ENCODE measurements around the gene OR5K4. TPM values are rescaled to one million over a fixed set of nuclear protein-coding genes. Genes with fewer than 3 reads are reported as not detected.

OR5K4 gene
- total RNA-seq, 1 experiment from 2014 or later, result not detected

DNA sequence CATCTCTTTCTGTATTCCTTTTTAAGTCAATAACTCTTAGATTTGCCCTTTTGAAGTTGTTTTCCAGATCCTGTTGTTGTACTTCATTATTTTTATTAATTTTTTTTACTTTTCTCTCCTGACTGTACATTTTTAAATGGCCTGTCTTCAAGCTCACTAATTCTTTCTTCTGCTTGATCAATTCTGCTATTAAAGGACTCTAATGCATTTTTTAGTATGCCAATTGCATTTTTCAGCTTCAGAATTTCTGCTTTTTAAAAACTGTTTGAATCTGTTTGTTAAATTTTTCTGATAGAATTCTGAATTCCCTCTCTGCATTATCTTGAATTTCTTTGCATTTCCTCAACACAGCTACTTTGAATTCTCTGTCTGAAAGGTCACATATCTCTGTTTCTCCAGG, 5.6 kb downstream of the OR5K4 start:
- no peak overlapping the region for H3K27ac ChIP-seq
- ChIA-PET POLR2A (ENCODE audit: unreplicated experiment) (no interaction called here), CTCF (interaction anchor here (0.7 kb wide), 1 partner anchor 64 kb away, joined by 6 read pairs; no protein-coding TSS in a partner anchor)
- no peaks in the 10 kb centered on the region for H3F3A ChIP-seq (ENCODE audit: insufficient read depth, low read depth)
- TF ChIP-seq EZH2 (IDR thresholded peaks at IDR 0.05; ENCODE audit: low read depth), result no peak
- TF ChIP-seq, protein P1, sequence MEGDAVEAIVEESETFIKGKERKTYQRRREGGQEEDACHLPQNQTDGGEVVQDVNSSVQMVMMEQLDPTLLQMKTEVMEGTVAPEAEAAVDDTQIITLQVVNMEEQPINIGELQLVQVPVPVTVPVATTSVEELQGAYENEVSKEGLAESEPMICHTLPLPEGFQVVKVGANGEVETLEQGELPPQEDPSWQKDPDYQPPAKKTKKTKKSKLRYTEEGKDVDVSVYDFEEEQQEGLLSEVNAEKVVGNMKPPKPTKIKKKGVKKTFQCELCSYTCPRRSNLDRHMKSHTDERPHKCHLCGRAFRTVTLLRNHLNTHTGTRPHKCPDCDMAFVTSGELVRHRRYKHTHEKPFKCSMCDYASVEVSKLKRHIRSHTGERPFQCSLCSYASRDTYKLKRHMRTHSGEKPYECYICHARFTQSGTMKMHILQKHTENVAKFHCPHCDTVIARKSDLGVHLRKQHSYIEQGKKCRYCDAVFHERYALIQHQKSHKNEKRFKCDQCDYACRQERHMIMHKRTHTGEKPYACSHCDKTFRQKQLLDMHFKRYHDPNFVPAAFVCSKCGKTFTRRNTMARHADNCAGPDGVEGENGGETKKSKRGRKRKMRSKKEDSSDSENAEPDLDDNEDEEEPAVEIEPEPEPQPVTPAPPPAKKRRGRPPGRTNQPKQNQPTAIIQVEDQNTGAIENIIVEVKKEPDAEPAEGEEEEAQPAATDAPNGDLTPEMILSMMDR (conservative IDR thresholded peaks at IDR 0.05), result no peak
- no peak for DNase-seq
- no peaks in the 10 kb centered on the region for H3K27me3 ChIP-seq (ENCODE audit: insufficient read depth, low read depth)
- no peaks in the 10 kb centered on the region; the same call in 1 of the 2 replicates for H3K9me2 ChIP-seq (ENCODE audit: insufficient read depth)
- H3K36me3 ChIP-seq (ENCODE audit: low read depth), result no peaks in the 10 kb centered on the region
- no peaks in the 10 kb centered on the region for H3K9me3 ChIP-seq (ENCODE audit: insufficient read depth, low read depth)
- H3K4me2 ChIP-seq, result no peak overlapping the region
- H3K4me3 ChIP-seq, result no peak overlapping the region
- no peaks in the 10 kb centered on the region for H4K20me1 ChIP-seq (ENCODE audit: insufficient read depth)
- H2AFZ ChIP-seq, result no peak overlapping the region
- intact Hi-C loops (cut with micrococcal nuclease; ENCODE audit: unreplicated experiment), result no loop called here
- BruUV-seq (replicated peaks), result no TSS peak
- no peaks in the 10 kb centered on the region for H3K79me2 ChIP-seq (ENCODE audit: low read depth)
- H3K4me1 ChIP-seq (replicated peaks; ENCODE audit: insufficient read depth), result no peaks in the 10 kb centered on the region

DNA sequence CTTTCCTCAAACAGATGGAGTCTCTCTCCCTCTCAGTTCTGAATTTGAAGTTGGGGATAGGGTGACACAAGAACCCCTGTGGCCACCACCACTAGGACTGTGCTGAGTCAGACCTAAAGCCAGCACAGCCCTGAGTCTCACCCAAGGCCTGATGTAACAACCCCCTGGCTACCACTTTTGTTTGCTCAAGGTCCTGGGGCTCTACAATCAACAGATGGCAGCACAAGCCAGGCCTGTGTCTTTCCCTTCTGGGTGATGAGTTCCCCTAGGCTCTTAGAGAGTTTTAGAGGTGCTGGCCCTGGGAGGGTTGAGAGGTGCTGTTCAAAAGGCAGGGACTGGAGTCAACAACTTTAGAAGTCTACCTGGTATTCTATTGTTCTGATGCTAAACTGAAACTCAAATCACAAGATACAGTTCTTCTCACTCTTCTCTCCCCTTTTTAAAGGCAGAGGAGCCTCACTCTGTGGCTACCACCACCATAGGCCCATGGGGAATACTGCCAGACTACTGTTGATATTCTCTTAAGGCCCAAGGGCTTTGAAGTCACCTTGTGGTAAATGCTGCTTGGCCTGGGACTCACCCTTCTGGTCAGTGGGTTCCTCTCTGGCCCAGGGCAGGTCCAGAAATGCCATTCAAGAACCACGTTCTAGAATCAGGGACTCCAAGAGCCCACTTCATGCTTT, 6.5 kb downstream of the OR5K4 start:
- no peaks in the 10 kb centered on the region for H4K20me1 ChIP-seq (ENCODE audit: insufficient read depth)
- TF ChIP-seq, protein P1 (conservative IDR thresholded peaks at IDR 0.05), result peak; percentile 64
- TF ChIP-seq EZH2 (IDR thresholded peaks at IDR 0.05; ENCODE audit: low read depth), result no peak
- H3K79me2 ChIP-seq (ENCODE audit: low read depth), result no peaks in the 10 kb centered on the region
- no peaks in the 10 kb centered on the region; the same call in 1 of the 2 replicates for H3K9me2 ChIP-seq (ENCODE audit: insufficient read depth)
- H3K27me3 ChIP-seq (ENCODE audit: insufficient read depth, low read depth), result no peaks in the 10 kb centered on the region
- no peak overlapping the region for H2AFZ ChIP-seq
- intact Hi-C loops (cut with micrococcal nuclease; ENCODE audit: unreplicated experiment), result no loop called here
- peak; percentile 9 to 69 for DNase-seq
- no peak overlapping the region for H3K4me2 ChIP-seq
- BruUV-seq (replicated peaks), result no TSS peak
- H3K4me3 ChIP-seq, result no peak overlapping the region
- H3K27ac ChIP-seq, result no peak overlapping the region
- CTCF ChIA-PET, result no interaction called here
- no peaks in the 10 kb centered on the region for H3K4me1 ChIP-seq (replicated peaks; ENCODE audit: insufficient read depth)
- H3F3A ChIP-seq (ENCODE audit: insufficient read depth, low read depth), result no peaks in the 10 kb centered on the region
- no peaks in the 10 kb centered on the region for H3K9me3 ChIP-seq (ENCODE audit: insufficient read depth, low read depth)
- H3K36me3 ChIP-seq (ENCODE audit: low read depth), result no peaks in the 10 kb centered on the region
- POLR2A ChIA-PET (ENCODE audit: unreplicated experiment), result no interaction called here

DNA sequence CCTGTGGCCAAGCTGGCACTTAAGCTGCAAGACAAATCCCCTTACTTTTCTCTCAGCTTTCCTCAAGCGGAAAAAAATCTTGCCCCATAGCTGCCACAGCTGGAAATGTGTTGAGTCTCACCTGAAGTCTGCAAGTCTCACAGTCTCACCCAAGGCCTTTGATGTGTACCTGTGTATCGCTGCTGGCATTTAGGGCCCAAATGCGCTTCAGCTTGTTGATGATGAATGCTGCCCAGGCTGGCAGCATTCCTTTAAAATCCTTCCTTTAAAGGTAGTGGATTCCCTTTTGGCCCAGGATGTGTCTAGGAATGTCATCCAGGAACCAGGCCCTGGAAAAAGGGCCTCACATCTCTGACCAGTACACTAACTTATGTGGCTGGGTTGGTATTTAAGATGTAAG, 7.0 kb downstream of the OR5K4 start:
- intact Hi-C loops (cut with micrococcal nuclease; ENCODE audit: unreplicated experiment), result no loop called here
- no peaks in the 10 kb centered on the region for H3F3A ChIP-seq (ENCODE audit: insufficient read depth, low read depth)
- no TSS peak for BruUV-seq (replicated peaks)

More for the DNA sequence above, 7.0 kb downstream of the OR5K4 start:
- no peaks in the 10 kb centered on the region for H4K20me1 ChIP-seq (ENCODE audit: insufficient read depth)
- no peak overlapping the region for H3K27ac ChIP-seq
- no peaks in the 10 kb centered on the region for H3K9me3 ChIP-seq (ENCODE audit: insufficient read depth, low read depth)
- no peaks in the 10 kb centered on the region for H3K4me1 ChIP-seq (replicated peaks; ENCODE audit: insufficient read depth)
- H3K4me2 ChIP-seq, result no peak overlapping the region
- H3K27me3 ChIP-seq (ENCODE audit: insufficient read depth, low read depth), result no peaks in the 10 kb centered on the region
- H3K79me2 ChIP-seq (ENCODE audit: low read depth), result no peaks in the 10 kb centered on the region
- no peak for DNase-seq
- TF ChIP-seq, protein P1 (conservative IDR thresholded peaks at IDR 0.05), result no peak
- TF ChIP-seq EZH2 (IDR thresholded peaks at IDR 0.05; ENCODE audit: low read depth), result no peak
- H2AFZ ChIP-seq, result 0 out of 2 replicates have a peak overlapping the region, but pooled peaks have one; percentile 3
- H3K36me3 ChIP-seq (ENCODE audit: low read depth), result no peaks in the 10 kb centered on the region
- CTCF ChIA-PET, result no interaction called here
- no peak overlapping the region for H3K4me3 ChIP-seq
- H3K9me2 ChIP-seq (ENCODE audit: insufficient read depth), result no peaks in the 10 kb centered on the region; the same call in 1 of the 2 replicates
- POLR2A ChIA-PET (ENCODE audit: unreplicated experiment), result interaction anchor here (0.5 kb wide), 1 partner anchor 26 kb away, joined by 5 read pairs; no protein-coding TSS in a partner anchor
